ENCODE results near the gene MAP2K3. TPM values are rescaled to one million over a fixed set of nuclear protein-coding genes. Genes with fewer than 3 reads are reported as not detected.

Gene MAP2K3
- total RNA-seq, 1 donor from 2014 or later = 29.2 TPM

GRCh38 chr17:21291862-21292261, 7.4 kb downstream of the MAP2K3 start:
- TF ChIP-seq, protein P1, sequence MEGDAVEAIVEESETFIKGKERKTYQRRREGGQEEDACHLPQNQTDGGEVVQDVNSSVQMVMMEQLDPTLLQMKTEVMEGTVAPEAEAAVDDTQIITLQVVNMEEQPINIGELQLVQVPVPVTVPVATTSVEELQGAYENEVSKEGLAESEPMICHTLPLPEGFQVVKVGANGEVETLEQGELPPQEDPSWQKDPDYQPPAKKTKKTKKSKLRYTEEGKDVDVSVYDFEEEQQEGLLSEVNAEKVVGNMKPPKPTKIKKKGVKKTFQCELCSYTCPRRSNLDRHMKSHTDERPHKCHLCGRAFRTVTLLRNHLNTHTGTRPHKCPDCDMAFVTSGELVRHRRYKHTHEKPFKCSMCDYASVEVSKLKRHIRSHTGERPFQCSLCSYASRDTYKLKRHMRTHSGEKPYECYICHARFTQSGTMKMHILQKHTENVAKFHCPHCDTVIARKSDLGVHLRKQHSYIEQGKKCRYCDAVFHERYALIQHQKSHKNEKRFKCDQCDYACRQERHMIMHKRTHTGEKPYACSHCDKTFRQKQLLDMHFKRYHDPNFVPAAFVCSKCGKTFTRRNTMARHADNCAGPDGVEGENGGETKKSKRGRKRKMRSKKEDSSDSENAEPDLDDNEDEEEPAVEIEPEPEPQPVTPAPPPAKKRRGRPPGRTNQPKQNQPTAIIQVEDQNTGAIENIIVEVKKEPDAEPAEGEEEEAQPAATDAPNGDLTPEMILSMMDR (IDR thresholded peaks at IDR 0.05; ENCODE audit: insufficient read depth, low read length, poor library complexity, severe bottlenecking) = no peak
- Histone ChIP-seq H3K27me3 (ENCODE audit: control insufficient read depth, insufficient read depth, low read length) (no peaks in the 10 kb centered on the region), H3K4me3 (ENCODE audit: low read depth, low read length) (no peak overlapping the region), H3K36me3 (ENCODE audit: control insufficient read depth, insufficient read depth, low read length) (no peaks in the 10 kb centered on the region)
- DNase-seq (ENCODE audit: low read depth) = no peak

- Histone ChIP-seq H3K27me3 (ENCODE audit: control insufficient read depth, insufficient read depth, low read length) (no peaks in the 10 kb centered on the region), H3K4me3 (ENCODE audit: low read depth, low read length) (no peak overlapping the region), H3K36me3 (ENCODE audit: control insufficient read depth, insufficient read depth, low read length) (no peaks in the 10 kb centered on the region)
- no peak for DNase-seq (ENCODE audit: low read depth)
- TF ChIP-seq, protein P1 (IDR thresholded peaks at IDR 0.05; ENCODE audit: insufficient read depth, low read length, poor library complexity, severe bottlenecking) = no peak
Measured at GRCh38 chr17:21292867-21293830, 8.6 kb downstream of the MAP2K3 start.

DNA sequence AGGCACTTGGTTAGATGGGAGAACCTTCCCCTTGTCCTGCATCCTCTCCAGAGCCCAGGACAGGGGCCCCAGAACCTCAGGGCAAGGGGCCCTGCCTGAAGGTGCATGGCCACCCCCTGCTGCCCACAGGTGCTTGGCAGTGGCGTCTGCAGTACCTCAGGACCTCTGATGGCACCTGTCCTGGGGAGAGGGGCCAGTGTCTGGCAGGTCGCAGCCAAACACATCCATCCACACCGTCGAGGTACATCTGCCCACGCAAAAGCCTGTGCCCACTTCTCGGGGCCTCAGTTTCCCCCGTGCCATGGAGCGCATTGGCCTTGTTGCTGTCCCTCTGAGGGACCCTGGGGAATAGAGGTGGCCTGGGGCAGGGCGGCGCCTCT, 9.3 kb downstream of the MAP2K3 start:
- H3K4me3 ChIP-seq (ENCODE audit: low read depth, low read length) = no peak overlapping the region
- no peaks in the 10 kb centered on the region for H3K36me3 ChIP-seq (ENCODE audit: control insufficient read depth, insufficient read depth, low read length)
- TF ChIP-seq, protein P1 (IDR thresholded peaks at IDR 0.05; ENCODE audit: insufficient read depth, low read length, poor library complexity, severe bottlenecking) = no peak
- DNase-seq (ENCODE audit: low read depth) = no peak
- no peaks in the 10 kb centered on the region for H3K27me3 ChIP-seq (ENCODE audit: control insufficient read depth, insufficient read depth, low read length)

DNA sequence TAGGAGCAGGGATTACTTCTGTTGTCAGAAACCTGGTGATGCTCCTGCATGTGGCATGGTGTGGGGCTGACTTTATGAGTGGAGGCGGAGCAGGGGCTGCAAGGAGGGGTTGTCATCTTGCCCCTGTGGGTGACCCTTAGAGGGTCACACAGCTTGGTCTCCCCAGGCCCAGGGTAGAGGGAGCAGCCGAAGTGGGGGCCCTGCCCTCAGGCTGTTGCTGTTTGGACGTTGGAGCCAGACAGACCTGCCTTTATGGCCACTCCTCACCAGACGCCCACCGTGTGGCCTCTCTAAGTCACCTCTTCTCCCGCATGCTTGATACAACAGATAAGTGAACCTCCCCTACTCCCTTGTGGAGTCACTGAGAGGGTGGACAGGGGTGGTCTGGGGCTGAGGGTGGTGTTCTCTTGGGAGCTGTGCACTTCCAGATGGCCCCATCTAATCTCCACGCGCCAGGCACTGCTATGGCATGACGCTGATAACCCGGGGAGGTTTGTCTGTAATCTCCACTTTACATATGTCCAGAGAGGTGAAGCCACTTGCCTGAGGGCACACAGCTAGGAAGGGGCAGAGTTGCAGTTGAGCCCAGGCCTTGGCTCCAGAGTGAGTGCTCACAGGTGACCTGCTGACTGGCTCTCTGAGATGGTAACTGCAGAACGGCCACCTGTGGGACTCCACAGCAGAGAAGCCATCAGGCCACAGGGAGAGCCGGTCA, 10.0 kb downstream of the MAP2K3 start:
- H3K4me3 ChIP-seq (ENCODE audit: low read depth, low read length) = no peak overlapping the region
- TF ChIP-seq, protein P1 (IDR thresholded peaks at IDR 0.05; ENCODE audit: insufficient read depth, low read length, poor library complexity, severe bottlenecking) = no peak
- no peak for DNase-seq (ENCODE audit: low read depth)
- H3K27me3 ChIP-seq (ENCODE audit: control insufficient read depth, insufficient read depth, low read length) = no peaks in the 10 kb centered on the region
- no peaks in the 10 kb centered on the region for H3K36me3 ChIP-seq (ENCODE audit: control insufficient read depth, insufficient read depth, low read length)

GRCh38 chr17:21295036-21295952, 10.8 kb downstream of the MAP2K3 start:
- no peaks in the 10 kb centered on the region for H3K27me3 ChIP-seq (ENCODE audit: control insufficient read depth, insufficient read depth, low read length)
- H3K36me3 ChIP-seq (ENCODE audit: control insufficient read depth, insufficient read depth, low read length) = no peaks in the 10 kb centered on the region
- no peak overlapping the region for H3K4me3 ChIP-seq (ENCODE audit: low read depth, low read length)
- no peak for DNase-seq (ENCODE audit: low read depth)
- TF ChIP-seq, protein P1 (IDR thresholded peaks at IDR 0.05; ENCODE audit: insufficient read depth, low read length, poor library complexity, severe bottlenecking) = no peak

All from kidney epithelial cell (primary cell).